Urinary bladder (tissue), 4 donors: Measurements from ENCODE around the gene ZNF282. TPM values are rescaled to one million over a fixed set of nuclear protein-coding genes. Genes with fewer than 3 reads are reported as not detected.

Source experiments
- DNase-seq: peaks from one replicate; pipeline ENCODE4 v3.0.0-alpha.2; 2015; ENCODE audit errors: extremely low spot score
- H3K27ac ChIP-seq: one replicate; pipeline ENCODE4 v1.5.1; 2013; ENCODE audit warnings: low read depth, mild to moderate bottlenecking, moderate library complexity
- H3K36me3 ChIP-seq: one replicate; pipeline ENCODE4 v1.6.1; 2013; ENCODE audit warnings: mild to moderate bottlenecking, moderate library complexity; ENCODE audit not compliant: insufficient read depth
- H3K4me1 ChIP-seq: one replicate; pipeline ENCODE4 v1.6.1; 2013; ENCODE audit warnings: mild to moderate bottlenecking, moderate library complexity; ENCODE audit not compliant: insufficient read depth
- H3K4me3 ChIP-seq: one replicate; pipeline ENCODE4 v1.5.1; 2013; ENCODE audit warnings: low read depth, low read length
- WGBS: extraction: QIAGEN DNeasy Blood & Tissue Kit; methylation state at CpG from one replicate; pipeline ENCODE4 v1.1.7; 2013; 5-methylcytosine and 5-hydroxymethylcytosine counted together
- polyA plus RNA-seq: library from polyadenylated mRNA; stranded (reverse); fragments of 200-250 nt; gene quantifications from one replicate; pipeline ENCODE4 v1.2.3, GENCODE V29; 2013
- total RNA-seq: library from RNA; depleted of rRNA; stranded (reverse); fragments of >200 nt; gene quantifications from one replicate; pipeline ENCODE4 v1.2.3, GENCODE V29; 2014
- donor health status: healthy with polysubstance abuse.
- donor health status: healthy.

ZNF282 gene
- total and polyA plus RNA-seq, 2 donors, result 20.1 to 20.8 TPM

DNA sequence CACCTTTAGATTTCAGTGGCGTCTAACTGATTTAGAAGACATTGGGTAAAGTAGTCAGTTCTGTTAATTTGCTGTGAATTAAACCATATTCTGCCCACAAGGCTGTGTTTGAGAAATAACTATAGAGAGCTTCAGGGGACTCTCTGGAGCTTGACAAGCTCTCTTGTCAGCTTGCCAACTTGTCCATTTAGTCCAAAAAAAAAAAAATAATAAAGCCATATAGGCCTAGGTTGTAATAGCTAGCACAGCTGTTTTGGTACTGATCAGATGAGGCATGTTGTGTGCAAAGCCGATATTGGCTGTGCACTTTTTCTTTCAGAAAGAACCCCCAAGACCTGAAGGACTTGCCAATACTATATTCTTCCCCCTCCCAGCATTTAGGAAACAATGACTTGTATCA is 20.2 kb upstream of the ZNF282 start:
- Histone ChIP-seq H3K36me3 (peaks cover 8% of the 10 kb centered on the region), H3K4me3 (no peak overlapping the region), H3K27ac (no peak overlapping the region), H3K4me1 (no peaks in the 10 kb centered on the region)
- WGBS, result 93% methylated on average over 2 of the region's 2 CpGs
- DNase-seq, result no peak

DNA sequence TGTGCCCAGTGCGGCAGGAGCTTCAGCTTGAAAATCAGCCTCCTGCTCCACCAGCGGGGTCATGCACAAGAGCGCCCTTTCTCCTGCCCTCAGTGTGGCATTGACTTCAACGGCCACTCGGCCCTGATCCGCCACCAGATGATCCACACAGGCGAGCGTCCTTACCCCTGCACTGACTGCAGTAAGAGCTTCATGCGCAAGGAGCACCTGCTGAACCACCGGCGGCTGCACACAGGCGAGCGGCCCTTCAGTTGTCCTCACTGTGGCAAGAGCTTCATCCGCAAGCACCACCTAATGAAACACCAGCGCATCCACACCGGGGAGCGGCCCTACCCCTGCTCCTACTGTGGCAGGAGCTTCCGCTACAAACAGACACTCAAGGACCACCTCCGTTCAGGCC is 16.1 kb upstream of the ZNF282 start:
- Histone ChIP-seq H3K27ac (no peak overlapping the region), H3K36me3 (peaks cover 8% of the 10 kb centered on the region), H3K4me3 (no peak overlapping the region), H3K4me1 (no peaks in the 10 kb centered on the region)
- WGBS, result 97% methylated on average over 19 of the region's 19 CpGs
- DNase-seq, result no peak

DNA sequence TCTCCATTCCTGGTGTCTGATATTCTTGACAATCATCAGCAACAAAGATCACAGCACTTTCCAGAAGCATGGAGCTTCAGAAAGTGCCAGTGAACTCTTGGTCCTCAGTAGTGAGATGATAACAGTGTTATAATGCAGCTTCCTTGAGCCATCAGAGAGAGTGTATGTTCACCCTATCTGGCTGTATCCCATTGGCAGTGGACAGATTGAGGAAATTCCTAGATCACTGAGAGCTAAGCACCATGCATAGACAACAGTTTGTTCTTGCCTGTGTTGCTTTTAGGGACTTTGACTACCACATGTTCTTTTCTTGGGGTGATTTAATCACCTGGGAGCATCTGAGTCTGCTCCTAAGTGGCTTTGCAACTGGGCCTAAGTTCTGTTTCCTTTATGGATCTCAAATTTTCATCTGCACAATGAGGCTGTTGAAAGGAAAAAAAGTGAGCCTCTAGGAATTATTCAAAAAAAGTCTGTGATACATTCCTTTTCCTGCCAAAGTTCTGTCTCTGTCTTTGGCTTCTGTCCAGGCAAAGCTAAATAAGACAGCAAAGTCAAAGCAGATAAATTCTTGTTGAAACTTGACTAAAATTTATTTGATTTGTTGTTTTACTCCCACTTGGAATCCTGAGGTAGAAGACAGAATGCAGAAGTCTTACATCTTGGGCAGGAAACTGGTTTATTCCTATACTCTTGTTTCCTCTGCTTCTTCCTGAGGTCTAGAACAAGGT is 14.5 kb upstream of the ZNF282 start:
- H3K36me3 ChIP-seq, result peaks cover 8% of the 10 kb centered on the region
- no peak overlapping the region for H3K27ac ChIP-seq
- DNase-seq, result no peak

DNA sequence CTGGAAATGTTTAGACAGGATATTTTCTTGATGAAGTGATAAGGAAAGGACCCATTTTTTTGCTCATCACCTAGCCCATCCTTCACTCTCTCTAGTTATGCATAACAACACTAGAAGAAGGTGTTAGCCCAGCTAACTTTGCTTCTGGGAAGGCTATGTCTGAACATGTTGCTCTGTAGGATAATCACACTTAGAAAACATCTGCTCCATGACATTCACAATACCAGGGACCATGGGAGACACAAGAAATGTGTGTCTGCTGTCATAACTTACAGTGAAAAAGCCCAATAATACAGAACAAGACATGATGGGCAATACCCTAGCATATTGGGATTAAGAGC is 13.9 kb upstream of the ZNF282 start:
- Histone ChIP-seq H3K4me3 (no peak overlapping the region), H3K4me1 (no peaks in the 10 kb centered on the region), H3K36me3 (peaks cover 8% of the 10 kb centered on the region), H3K27ac (no peak overlapping the region)
- no peak for DNase-seq

More for the DNA sequence above, 14.5 kb upstream of the ZNF282 start:
- Histone ChIP-seq H3K4me1 (no peaks in the 10 kb centered on the region), H3K4me3 (no peak overlapping the region)

DNA sequence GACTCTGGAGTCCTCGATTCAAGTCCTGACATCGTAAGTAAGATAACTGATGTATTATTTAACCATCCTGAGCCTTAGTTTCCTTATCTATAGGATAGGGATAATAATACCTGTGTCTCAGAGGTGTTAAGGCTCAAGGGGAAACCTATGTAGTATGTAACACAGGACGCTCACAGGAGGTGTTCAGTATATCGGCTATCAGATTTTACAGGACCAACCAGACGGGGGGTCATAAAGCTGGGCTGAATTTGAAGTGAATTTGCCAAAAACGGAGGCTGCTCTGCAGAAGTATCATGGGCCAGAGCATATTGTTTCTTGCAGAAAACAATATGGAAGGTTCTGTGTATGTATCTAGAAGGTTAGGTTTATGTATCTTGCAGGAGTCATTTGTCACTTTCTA is 11.1 kb upstream of the ZNF282 start:
- peaks cover 3% of the 10 kb centered on the region for H3K36me3 ChIP-seq
- DNase-seq, result no peak
- 90% methylated on average over 6 of the region's 6 CpGs for WGBS
- H3K27ac ChIP-seq, result no peak overlapping the region
- no peak overlapping the region for H3K4me3 ChIP-seq
- no peaks in the 10 kb centered on the region for H3K4me1 ChIP-seq

DNA sequence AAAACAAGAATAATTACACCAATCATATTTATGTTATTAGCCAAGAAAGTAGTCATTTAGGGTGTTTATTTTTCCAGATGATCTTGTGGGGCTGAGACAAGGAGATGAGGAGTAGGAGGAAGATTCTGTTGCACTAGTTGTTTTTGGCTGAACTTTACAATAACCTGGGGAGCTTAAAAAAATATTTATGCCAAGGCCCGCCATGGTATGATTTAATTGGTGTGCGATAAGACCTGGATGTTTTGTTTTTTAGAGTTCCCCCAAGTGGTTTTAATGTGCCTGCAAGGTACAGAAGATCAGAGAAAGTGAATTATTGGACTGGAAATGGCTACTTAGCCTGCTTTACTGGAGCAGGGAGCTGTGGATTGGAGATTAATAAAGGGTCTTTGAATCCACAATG is 7.1 kb upstream of the ZNF282 start:
- Histone ChIP-seq H3K36me3 (no peaks in the 10 kb centered on the region), H3K27ac (no peak overlapping the region), H3K4me3 (no peak overlapping the region), H3K4me1 (no peaks in the 10 kb centered on the region)
- WGBS, result 48% methylated on average over 2 of the region's 2 CpGs
- no peak for DNase-seq

DNA sequence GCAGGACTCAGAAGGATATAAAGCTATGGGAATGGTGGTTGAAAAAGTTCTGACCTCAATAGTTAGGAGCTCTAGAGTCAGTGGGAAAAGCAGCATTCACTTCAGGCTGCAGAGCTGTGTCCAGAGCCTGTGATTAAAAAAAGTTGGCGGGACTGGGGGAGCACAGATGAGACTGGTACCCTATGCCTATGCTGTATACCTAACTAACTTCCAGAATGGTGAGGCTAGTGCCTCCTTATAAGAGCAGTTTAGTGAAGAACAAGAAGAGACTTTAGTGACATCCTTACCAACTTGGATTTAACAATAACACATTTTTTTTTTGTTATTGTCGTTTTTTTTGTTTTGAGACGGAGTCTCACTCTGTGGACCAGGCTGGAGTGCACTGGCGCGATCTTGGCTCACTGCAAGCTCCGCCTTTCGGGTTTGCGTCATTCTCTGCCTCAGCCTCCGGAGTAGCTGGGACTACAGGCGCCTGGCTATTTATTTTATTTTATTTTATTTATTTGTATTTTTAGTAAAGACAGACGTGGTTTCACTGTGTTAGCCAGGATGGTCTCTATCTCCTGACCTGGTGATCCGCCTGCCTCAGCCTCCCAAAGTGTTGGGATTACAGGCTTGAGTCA is 6.6 kb upstream of the ZNF282 start:
- DNase-seq, result no peak
- no peaks in the 10 kb centered on the region for H3K36me3 ChIP-seq
- no peak overlapping the region for H3K4me3 ChIP-seq
- no peak overlapping the region for H3K27ac ChIP-seq
- H3K4me1 ChIP-seq, result no peaks in the 10 kb centered on the region
- 57% methylated on average over 12 of the region's 12 CpGs for WGBS

DNA sequence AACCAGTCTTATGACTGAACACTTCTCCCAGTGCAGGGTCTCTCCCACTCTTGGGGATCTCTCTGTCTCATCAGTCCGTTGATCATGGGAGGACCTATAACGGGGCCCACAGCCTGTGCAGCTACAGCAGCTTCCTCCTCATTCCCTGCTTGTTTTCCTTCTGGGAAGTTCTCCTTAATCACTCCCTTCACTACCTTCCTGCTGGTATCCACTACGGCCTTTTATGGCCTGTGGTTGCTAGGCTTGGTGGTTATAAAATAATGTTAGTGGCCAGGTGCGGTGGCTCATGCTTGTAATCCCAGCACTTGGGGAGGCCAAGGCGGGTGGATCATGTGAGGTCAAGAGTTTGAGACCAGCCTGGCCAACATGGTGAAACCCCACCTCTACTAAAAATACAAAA is 3.5 kb upstream of the ZNF282 start:
- Histone ChIP-seq H3K27ac (no peak overlapping the region), H3K36me3 (no peaks in the 10 kb centered on the region), H3K4me1 (no peaks in the 10 kb centered on the region), H3K4me3 (no peak overlapping the region)
- no peak for DNase-seq
- 47% methylated on average over 5 of the region's 5 CpGs for WGBS

DNA sequence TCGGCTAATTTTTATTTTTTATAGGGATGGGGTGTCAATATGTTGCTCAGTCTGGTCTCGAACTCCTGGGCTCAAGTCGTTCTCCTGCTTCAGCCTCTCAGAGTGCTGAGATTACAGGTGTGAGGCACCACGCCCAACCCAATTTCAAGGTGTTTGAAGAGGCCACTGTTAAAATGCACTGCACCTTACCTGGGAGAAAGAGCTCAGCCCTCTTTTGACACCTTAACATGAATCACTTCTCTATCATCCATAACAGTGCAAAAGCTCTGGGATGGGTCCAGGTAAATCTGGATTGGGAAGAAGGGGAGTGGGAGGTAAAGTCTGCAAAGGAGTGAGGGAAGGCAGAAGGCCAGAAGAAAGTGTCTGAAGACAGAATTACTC is 557 bp upstream of the ZNF282 start:
- Histone ChIP-seq H3K36me3 (peaks cover 2% of the 10 kb centered on the region), H3K27ac (peak overlapping the region; percentile 31), H3K4me1 (no peaks in the 10 kb centered on the region), H3K4me3 (peak overlapping the region; percentile 94)
- 82% methylated on average over 4 of the region's 4 CpGs for WGBS
- DNase-seq, result no peak

DNA sequence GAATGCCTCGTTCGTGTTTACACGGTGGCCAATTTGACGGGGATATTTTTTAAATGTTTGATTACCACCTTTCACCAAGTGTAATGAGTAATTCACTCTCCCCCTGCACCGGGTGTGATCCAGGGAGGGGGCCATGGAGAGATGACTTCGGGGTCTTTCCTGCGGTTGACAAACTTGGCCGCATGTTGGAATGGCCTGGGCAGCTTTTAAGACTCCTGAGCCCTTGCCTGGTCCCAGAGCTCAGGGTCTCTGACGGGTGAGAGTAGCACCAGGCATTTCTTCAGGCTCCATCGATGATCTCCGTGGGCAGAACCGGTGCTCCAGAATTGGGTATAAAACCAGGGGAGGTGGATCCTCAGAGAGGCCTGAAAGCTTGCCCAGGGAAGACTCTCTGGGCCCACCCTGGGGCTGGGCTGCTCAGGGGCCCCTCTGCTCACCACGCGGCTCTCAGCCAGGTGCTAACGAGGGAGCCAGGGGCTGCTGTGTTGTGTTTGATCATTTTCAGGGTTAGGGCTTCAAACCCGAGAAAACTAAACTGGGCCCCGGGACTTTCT is 882 bp downstream of the ZNF282 start:
- Histone ChIP-seq H3K27ac (no peak overlapping the region), H3K4me3 (peak overlapping the region; percentile 94), H3K4me1 (no peaks in the 10 kb centered on the region), H3K36me3 (peaks cover 6% of the 10 kb centered on the region)
- no peak for DNase-seq
- WGBS, result 3% methylated on average over 17 of the region's 17 CpGs

DNA sequence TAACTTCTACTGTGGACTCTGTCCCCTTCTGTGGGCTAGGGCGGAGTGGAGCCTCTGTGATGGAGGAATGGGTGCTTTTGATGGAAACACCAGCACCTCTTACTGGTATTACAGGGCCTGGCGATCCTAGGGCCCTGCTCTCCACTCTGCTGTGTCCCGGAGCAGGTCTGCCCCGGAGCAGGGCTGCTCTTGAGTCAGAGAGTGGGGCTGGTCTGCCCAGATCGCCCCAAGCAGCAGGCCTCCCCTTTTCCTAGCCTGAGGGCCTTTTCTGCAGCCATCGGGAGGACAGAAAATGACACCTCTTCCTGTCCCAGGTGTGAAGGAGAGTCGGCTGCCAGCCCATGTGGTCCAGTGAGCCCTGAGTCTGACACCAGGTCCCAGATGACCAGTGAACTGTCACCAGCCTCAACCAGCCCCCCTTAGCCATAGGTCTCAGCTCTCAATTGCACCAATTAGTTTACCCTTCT is 1.4 kb downstream of the ZNF282 start:
- no peak for DNase-seq
- H3K4me3 ChIP-seq, result peak overlapping the region; percentile 94
- WGBS, result 20% methylated on average over 7 of the region's 7 CpGs
- H3K4me1 ChIP-seq, result no peaks in the 10 kb centered on the region
- peaks cover 6% of the 10 kb centered on the region for H3K36me3 ChIP-seq
- no peak overlapping the region for H3K27ac ChIP-seq

DNA sequence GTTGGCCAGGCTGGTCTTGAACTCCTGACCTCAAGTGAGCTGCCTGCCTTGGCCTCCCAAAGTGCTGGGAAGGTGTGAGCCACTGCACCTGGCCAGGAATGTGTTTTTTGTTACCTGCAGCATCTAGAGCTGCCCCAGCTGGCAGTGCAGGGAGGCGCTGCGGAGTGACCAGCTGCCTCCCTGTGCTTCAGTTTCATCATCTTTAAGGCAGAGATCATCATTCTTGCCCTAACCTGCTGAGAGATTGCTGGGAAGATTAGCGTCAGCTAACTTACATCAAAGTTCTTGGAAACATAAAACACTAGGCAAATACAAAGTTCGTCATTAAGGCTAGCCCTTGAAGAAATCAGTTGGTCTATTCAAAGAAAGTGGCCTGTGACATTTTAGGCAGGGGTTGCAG is 2.3 kb downstream of the ZNF282 start:
- DNase-seq, result no peak
- no peaks in the 10 kb centered on the region for H3K4me1 ChIP-seq
- peaks cover 6% of the 10 kb centered on the region for H3K36me3 ChIP-seq
- no peak overlapping the region for H3K27ac ChIP-seq
- H3K4me3 ChIP-seq, result no peak overlapping the region
- 78% methylated on average over 4 of the region's 4 CpGs for WGBS

DNA sequence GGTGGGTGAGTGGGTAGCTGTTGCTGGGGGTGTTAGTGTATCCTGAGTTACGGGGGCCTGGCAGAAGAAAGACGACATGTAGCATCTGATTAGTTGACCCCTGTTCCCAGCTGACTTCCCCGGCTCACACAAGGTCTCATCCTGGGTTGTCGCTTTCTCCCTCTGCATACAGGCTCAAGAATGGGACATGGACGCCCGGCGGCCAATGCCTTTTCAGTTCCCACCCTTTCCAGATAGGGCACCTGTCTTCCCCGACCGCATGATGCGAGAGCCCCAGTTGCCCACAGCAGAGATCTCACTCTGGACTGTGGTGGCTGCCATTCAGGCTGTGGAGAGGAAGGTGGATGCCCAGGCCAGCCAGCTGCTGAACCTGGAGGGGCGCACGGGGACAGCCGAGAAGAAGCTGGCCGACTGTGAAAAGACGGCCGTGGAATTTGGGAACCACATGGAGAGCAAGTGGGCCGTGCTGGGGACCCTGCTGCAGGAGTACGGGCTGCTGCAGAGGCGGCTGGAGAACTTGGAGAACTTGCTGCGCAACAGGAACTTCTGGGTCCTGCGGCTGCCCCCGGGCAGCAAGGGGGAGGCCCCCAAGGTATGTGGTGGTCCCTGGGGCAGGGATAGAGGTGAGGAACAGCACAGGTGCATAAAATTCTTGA is 2.9 kb downstream of the ZNF282 start:
- H3K36me3 ChIP-seq, result peaks cover 6% of the 10 kb centered on the region
- DNase-seq, result no peak
- H3K4me3 ChIP-seq, result no peak overlapping the region
- 88% methylated on average over 22 of the region's 22 CpGs for WGBS
- H3K4me1 ChIP-seq, result no peaks in the 10 kb centered on the region
- H3K27ac ChIP-seq, result no peak overlapping the region
